ENCODE data around the gene RASGEF1C. TPM values are rescaled to one million over a fixed set of nuclear protein-coding genes. Genes with fewer than 3 reads are reported as not detected.

The RASGEF1C gene
- polyA plus RNA-seq, 3 donors: not detected

DNA sequence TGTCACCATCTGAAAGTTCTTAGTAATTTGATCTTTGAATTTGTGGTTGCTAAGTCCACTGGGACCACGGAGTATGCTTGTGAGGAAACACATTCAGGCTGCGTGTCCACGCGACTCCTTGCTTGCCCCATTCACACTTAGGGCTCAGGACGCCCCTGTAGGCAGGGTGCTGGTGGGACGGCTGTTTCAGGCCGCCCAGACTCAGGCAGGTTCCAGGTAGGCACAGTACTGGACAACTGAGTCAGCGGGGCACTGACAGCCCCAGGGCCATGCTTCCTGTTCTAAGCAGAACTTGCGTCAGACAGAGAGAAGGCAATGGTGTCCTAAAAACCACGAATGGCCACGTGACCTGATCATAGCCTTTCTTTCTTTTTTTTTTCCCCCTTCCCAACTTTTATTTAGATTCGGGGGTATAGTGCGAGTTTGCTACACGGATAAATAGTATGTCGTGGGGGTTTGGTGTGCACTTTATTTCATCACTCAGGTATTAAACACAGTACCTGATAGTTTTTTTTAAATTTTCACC is 7.7 kb upstream of the RASGEF1C start:
- H2AFZ ChIP-seq (ENCODE audit: insufficient read depth, low read depth, low read length, poor library complexity, severe bottlenecking): no peak overlapping the region
- peaks cover 35 to 40% of the 10 kb centered on the region in 2 donors for H3K9me3 ChIP-seq (replicated peaks in 1 of 2; ENCODE audit: control insufficient read depth in 1 of 2, insufficient read depth in 1 of 2, low read length in 2 of 2)
- peaks cover 3% of the 10 kb centered on the region for H3K4me1 Mint-ChIP-seq
- peaks cover 16 to 49% (median 44%) of the 10 kb centered on the region in 7 donors for H3K9me3 Mint-ChIP-seq
- H3K9ac ChIP-seq (ENCODE audit: insufficient read depth, low read length, poor library complexity, severe bottlenecking): no peak overlapping the region
- no peaks in the 10 kb centered on the region for H4K20me1 ChIP-seq (ENCODE audit: insufficient read depth, low read length)
- no peak overlapping the region for H3K27ac ChIP-seq (ENCODE audit: low read depth in 1 of 2, low read length in 2 of 2)
- H3K36me3 Mint-ChIP-seq: no peaks in the 10 kb centered on the region
- no peak overlapping the region for H3K4me3 ChIP-seq (replicated peaks in 1 of 3; ENCODE audit: low read depth in 2 of 3, low read length in 3 of 3)
- H3K36me3 ChIP-seq (replicated peaks in 1 of 2; ENCODE audit: control insufficient read depth in 1 of 2, insufficient read depth in 2 of 2, low read length in 2 of 2): no peaks in the 10 kb centered on the region
- intact Hi-C loops (cut with micrococcal nuclease): no loop called here
- no peaks in the 10 kb centered on the region for H3K79me2 ChIP-seq (ENCODE audit: insufficient read depth, low read length)
- no peak overlapping the region for H3K27ac Mint-ChIP-seq
- WGBS (ENCODE audit: insufficient coverage): 84% methylated on average over 9 of the region's 15 CpGs
- H3K27me3 Mint-ChIP-seq (ENCODE audit: low read depth in 3 of 3): peaks cover 6 to 19% (median 6%) of the 10 kb centered on the region in 3 donors
- no peaks in the 10 kb centered on the region for H3K27me3 ChIP-seq (ENCODE audit: control insufficient read depth in 2 of 2, insufficient read depth in 2 of 2, low read length in 2 of 2)
- no peak for DNase-seq
- no peak overlapping the region for H3K4me2 ChIP-seq (replicated peaks; ENCODE audit: extremely low read depth, low read length, poor library complexity, severe bottlenecking)
- no peak overlapping the region for H3K4me3 Mint-ChIP-seq
- TF ChIP-seq, protein P1, sequence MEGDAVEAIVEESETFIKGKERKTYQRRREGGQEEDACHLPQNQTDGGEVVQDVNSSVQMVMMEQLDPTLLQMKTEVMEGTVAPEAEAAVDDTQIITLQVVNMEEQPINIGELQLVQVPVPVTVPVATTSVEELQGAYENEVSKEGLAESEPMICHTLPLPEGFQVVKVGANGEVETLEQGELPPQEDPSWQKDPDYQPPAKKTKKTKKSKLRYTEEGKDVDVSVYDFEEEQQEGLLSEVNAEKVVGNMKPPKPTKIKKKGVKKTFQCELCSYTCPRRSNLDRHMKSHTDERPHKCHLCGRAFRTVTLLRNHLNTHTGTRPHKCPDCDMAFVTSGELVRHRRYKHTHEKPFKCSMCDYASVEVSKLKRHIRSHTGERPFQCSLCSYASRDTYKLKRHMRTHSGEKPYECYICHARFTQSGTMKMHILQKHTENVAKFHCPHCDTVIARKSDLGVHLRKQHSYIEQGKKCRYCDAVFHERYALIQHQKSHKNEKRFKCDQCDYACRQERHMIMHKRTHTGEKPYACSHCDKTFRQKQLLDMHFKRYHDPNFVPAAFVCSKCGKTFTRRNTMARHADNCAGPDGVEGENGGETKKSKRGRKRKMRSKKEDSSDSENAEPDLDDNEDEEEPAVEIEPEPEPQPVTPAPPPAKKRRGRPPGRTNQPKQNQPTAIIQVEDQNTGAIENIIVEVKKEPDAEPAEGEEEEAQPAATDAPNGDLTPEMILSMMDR (IDR thresholded peaks at IDR 0.05): no peak
- H3K4me1 ChIP-seq (ENCODE audit: control insufficient read depth in 1 of 2, insufficient read depth in 2 of 2, low read length in 2 of 2): no peaks in the 10 kb centered on the region

DNA sequence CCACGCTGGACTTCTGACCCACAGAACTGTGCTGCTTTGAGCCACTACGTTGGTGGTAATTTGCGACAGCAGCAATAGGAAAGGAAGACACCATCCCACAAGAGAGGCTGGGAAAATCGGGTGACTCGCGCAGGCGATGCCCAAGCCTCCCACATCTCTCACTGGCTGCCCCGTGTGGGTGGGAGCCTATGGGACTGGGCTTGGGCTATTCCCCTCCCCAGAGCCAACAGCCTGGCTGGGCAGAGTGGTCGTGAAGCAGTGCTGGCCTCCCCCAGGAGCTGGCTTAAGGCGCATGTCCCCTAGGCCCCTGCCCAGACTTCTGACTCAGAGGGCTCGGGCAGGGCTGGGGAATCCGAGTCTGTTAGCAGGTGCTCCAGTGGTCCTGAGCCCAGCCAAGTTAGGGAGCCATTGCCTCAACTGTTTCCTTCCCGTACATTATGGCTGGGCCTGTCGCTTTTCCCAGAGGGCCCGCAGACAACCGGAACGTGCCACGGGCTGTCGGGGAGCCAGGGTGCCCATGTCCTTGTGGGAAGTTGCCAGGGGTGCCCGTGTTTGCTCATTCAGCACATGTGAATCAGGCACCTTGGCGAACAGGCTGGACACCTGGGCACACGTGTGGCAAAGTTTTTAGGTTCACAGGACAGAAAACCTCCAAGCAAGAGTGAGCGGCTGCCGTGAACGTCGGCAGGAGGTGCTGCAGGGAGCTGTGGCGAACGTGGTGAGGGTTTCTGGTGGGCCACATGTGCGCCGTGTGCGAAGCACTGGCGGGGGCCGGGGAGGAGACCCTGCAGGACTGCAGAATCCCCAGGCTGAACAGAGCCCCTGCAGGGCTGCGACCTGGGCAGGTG is 7.0 kb upstream of the RASGEF1C start:
- no peaks in the 10 kb centered on the region for H3K36me3 Mint-ChIP-seq
- no peaks in the 10 kb centered on the region for H3K27me3 ChIP-seq (ENCODE audit: control insufficient read depth in 2 of 2, insufficient read depth in 2 of 2, low read length in 2 of 2)
- H3K4me3 ChIP-seq (replicated peaks in 1 of 3; ENCODE audit: low read depth in 2 of 3, low read length in 3 of 3): no peak overlapping the region
- peaks cover 6 to 22% (median 6%) of the 10 kb centered on the region in 3 donors for H3K27me3 Mint-ChIP-seq (ENCODE audit: low read depth in 3 of 3)
- H3K4me3 Mint-ChIP-seq: no peak overlapping the region
- H3K9ac ChIP-seq (ENCODE audit: insufficient read depth, low read length, poor library complexity, severe bottlenecking): no peak overlapping the region
- TF ChIP-seq, protein P1 (IDR thresholded peaks at IDR 0.05): no peak
- peaks cover 29 to 33% of the 10 kb centered on the region in 2 donors for H3K9me3 ChIP-seq (replicated peaks in 1 of 2; ENCODE audit: control insufficient read depth in 1 of 2, insufficient read depth in 1 of 2, low read length in 2 of 2)
- H2AFZ ChIP-seq (ENCODE audit: insufficient read depth, low read depth, low read length, poor library complexity, severe bottlenecking): no peak overlapping the region
- no peaks in the 10 kb centered on the region for H4K20me1 ChIP-seq (ENCODE audit: insufficient read depth, low read length)
- no peak overlapping the region for H3K27ac ChIP-seq (ENCODE audit: low read depth in 1 of 2, low read length in 2 of 2)
- no peak for DNase-seq
- intact Hi-C loops (cut with micrococcal nuclease): no loop called here
- peaks cover 16 to 44% (median 39%) of the 10 kb centered on the region in 7 donors for H3K9me3 Mint-ChIP-seq
- H3K4me1 Mint-ChIP-seq: peaks cover 3% of the 10 kb centered on the region
- no peak overlapping the region for H3K4me2 ChIP-seq (replicated peaks; ENCODE audit: extremely low read depth, low read length, poor library complexity, severe bottlenecking)
- no peaks in the 10 kb centered on the region for H3K36me3 ChIP-seq (replicated peaks in 1 of 2; ENCODE audit: control insufficient read depth in 1 of 2, insufficient read depth in 2 of 2, low read length in 2 of 2)
- no peak overlapping the region for H3K27ac Mint-ChIP-seq
- H3K79me2 ChIP-seq (ENCODE audit: insufficient read depth, low read length): no peaks in the 10 kb centered on the region
- 92% methylated on average over 29 of the region's 34 CpGs for WGBS (ENCODE audit: insufficient coverage)
- no peaks in the 10 kb centered on the region for H3K4me1 ChIP-seq (ENCODE audit: control insufficient read depth in 1 of 2, insufficient read depth in 2 of 2, low read length in 2 of 2)
